Hippocampal formation (tissue), 2 donors: ENCODE measurements around the gene CLDN15.
"Not testable (repeated sequence)": the region's sequence is repeated elsewhere in the genome, so short reads cannot be mapped to it uniquely, and the experiment has no call there.

Experiments
- DNase-seq, 2 donors: peaks; one replicate each; lab custom pipeline; 2025; lab: John Stamatoyannopoulos, UW

The CLDN15 gene

GRCh38 chr7:101237206-101238067 is at the start of gene CLDN15:
TSS of gene CLDN15 (minus strand) at chr7:101237802. CDS start at chr7:101237581, 221 bp downstream.
- peak in 1 of 2 donors; percentile 11 for DNase-seq

- no peak for DNase-seq
Observed at GRCh38 chr7:101287032-101287431, 49.4 kb upstream of the CLDN15 start.

GRCh38 chr7:101285880-101286279 is 48.3 kb upstream of the CLDN15 start:
- DNase-seq: not testable (repeated sequence)

GRCh38 chr7:101285171-101285570 is 47.6 kb upstream of the CLDN15 start:
- no peak for DNase-seq

- not testable (repeated sequence) for DNase-seq
Observed at GRCh38 chr7:101280912-101281311, 43.3 kb upstream of the CLDN15 start.

- DNase-seq: no peak
Observed at GRCh38 chr7:101278461-101279292, 41.1 kb upstream of the CLDN15 start.

GRCh38 chr7:101277155-101277554 is 39.6 kb upstream of the CLDN15 start:
- no peak for DNase-seq

- DNase-seq: no peak
Observed at GRCh38 chr7:101273206-101273605, 35.6 kb upstream of the CLDN15 start.

GRCh38 chr7:101271021-101271420 is 33.4 kb upstream of the CLDN15 start:
- peak in 1 of 2 donors; percentile 25 for DNase-seq

- DNase-seq: no peak
Observed at GRCh38 chr7:101269664-101270063, 32.1 kb upstream of the CLDN15 start.

GRCh38 chr7:101265622-101266516 is 28.3 kb upstream of the CLDN15 start:
- DNase-seq: no peak

- not testable (repeated sequence) for DNase-seq
Observed at GRCh38 chr7:101264102-101264706, 26.6 kb upstream of the CLDN15 start.

- DNase-seq: no peak
Observed at GRCh38 chr7:101258243-101258731, 20.7 kb upstream of the CLDN15 start.

- no peak for DNase-seq
Observed at GRCh38 chr7:101255796-101256195, 18.2 kb upstream of the CLDN15 start.

- not testable (repeated sequence) for DNase-seq
Observed at GRCh38 chr7:101253199-101253598, 15.6 kb upstream of the CLDN15 start.

- DNase-seq: peak; percentile 92 to 96
Observed at GRCh38 chr7:101251871-101252659, 14.5 kb upstream of the CLDN15 start.

GRCh38 chr7:101250324-101250723 is 12.7 kb upstream of the CLDN15 start:
- DNase-seq: no peak

GRCh38 chr7:101248276-101248675 is 10.7 kb upstream of the CLDN15 start:
- no peak for DNase-seq

- no peak for DNase-seq
Observed at GRCh38 chr7:101245147-101245668, 7.6 kb upstream of the CLDN15 start.
